NCI-H1105 (cell line): ENCODE measurements around the gene MSANTD2.

Experiments
- DNase-seq: peaks from one replicate; lab custom pipeline; 2025; lab: John Stamatoyannopoulos, UW

MSANTD2 gene

GRCh38 chr11:124800226-124800929, at the start of gene MSANTD2:
Gene MSANTD2 (minus strand): TSS chr11:124800406. CDS start chr11:124800380, 26 bp downstream.
- DNase-seq, result peak; percentile 85

GRCh38 chr11:124846070-124846673, 46.0 kb upstream of the MSANTD2 start:
- DNase-seq, result no peak

- DNase-seq, result no peak
Measured at GRCh38 chr11:124844664-124845079, 44.5 kb upstream of the MSANTD2 start.

GRCh38 chr11:124843616-124843910, 43.4 kb upstream of the MSANTD2 start:
- DNase-seq, result no peak

- no peak for DNase-seq
Measured at GRCh38 chr11:124842305-124842704, 42.1 kb upstream of the MSANTD2 start.

- peak; percentile 74 for DNase-seq
Measured at GRCh38 chr11:124841840-124842239, 41.6 kb upstream of the MSANTD2 start.

- no peak for DNase-seq
Measured at GRCh38 chr11:124841201-124841600, 41.0 kb upstream of the MSANTD2 start.

- DNase-seq, result no peak
Measured at GRCh38 chr11:124840666-124841065, 40.5 kb upstream of the MSANTD2 start.

GRCh38 chr11:124839972-124840621, 39.9 kb upstream of the MSANTD2 start:
- no peak for DNase-seq

- peak; percentile 45 for DNase-seq
Measured at GRCh38 chr11:124839128-124839971, 39.1 kb upstream of the MSANTD2 start.

- no peak for DNase-seq
Measured at GRCh38 chr11:124838805-124839127, 38.6 kb upstream of the MSANTD2 start.

GRCh38 chr11:124837491-124837856, 37.3 kb upstream of the MSANTD2 start:
- DNase-seq, result peak; percentile 86

GRCh38 chr11:124835918-124836317, 35.7 kb upstream of the MSANTD2 start:
- DNase-seq, result no peak

- DNase-seq, result no peak
Measured at GRCh38 chr11:124834526-124835180, 34.4 kb upstream of the MSANTD2 start.

GRCh38 chr11:124832571-124832970, 32.4 kb upstream of the MSANTD2 start:
- no peak for DNase-seq

GRCh38 chr11:124831897-124832296, 31.7 kb upstream of the MSANTD2 start:
- no peak for DNase-seq

- no peak for DNase-seq
Measured at GRCh38 chr11:124830749-124831148, 30.5 kb upstream of the MSANTD2 start.

- DNase-seq, result no peak
Measured at GRCh38 chr11:124829986-124830385, 29.8 kb upstream of the MSANTD2 start.

GRCh38 chr11:124825876-124826275, 25.7 kb upstream of the MSANTD2 start:
- no peak for DNase-seq

GRCh38 chr11:124823512-124824376, 23.5 kb upstream of the MSANTD2 start:
- DNase-seq, result no peak
